ENCODE results near the gene OR52E5.

The OR52E5 gene

DNA sequence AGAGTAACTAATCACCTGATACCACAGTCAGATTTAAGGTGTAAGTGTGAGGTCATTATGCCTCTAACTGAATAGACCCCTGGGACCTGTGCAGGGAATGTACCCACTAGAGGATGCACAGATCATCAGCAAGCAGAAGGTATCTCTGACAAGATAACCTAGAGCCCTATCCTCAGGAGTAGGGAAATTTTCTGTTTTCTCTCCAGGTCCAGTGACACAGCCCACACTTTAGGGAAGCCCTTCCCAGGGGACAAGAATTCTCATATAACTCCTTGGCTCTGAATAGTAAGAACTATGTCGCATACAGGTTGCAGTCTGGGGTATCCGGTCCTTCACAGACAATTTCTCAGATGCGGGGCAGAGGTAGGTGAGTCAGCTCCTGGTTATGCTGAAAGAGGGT is at the start of gene OR52E5:
Gene OR52E5 (plus strand): TSS at position 301 of the 400 bp plus-strand sequence. CDS start 7,569 bp downstream, outside the sequence.
- DNase-seq = no peak

DNA sequence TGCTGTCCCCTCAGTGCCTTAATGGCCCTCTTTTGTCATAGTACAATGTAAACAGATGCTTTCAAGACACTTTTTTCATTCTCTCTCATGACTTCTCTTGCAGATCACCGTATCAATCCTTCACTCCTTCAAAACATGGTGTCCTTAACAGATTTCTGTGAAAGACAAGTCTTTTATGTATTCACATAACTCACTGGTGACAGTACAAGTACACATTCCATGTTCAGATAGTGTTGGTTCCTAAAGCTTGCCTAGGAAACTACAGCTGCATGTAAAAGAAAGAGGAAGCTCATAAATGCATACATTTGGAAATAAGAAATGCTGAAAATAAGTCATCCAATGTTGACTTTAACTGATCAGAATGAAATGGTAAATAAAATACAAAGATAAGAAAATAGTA is 46.3 kb upstream of the OR52E5 start:
- no peak for DNase-seq

GRCh38 chr11:5847711-5848110 is 45.3 kb upstream of the OR52E5 start:
- no peak for DNase-seq

DNA sequence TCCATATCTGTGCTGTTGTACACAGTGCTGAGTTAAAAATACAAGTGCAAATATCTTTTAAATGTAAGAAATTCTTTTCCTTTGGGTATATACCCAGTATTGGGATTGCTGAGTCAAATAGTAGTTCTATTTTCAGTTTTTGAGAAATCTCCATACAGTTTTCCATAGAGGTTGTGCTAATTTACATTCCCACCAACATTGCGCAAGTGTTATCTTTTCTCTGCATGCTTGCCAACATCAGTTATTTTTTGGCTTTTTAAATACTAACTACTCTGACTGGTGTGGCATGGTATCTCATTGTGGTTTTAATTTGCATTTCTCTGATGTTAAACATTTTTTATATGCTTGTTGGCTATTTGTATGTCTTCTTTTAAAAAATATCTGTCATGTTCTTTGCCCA is 42.0 kb upstream of the OR52E5 start:
- no peak for DNase-seq

- no peak for DNase-seq
Measured at GRCh38 chr11:5857590-5857989, 35.4 kb upstream of the OR52E5 start, which contains the start of gene OR52E8. OR52E8 (minus strand) TSS chr11:5857690; CDS start chr11:5857690, 0 bp downstream.

DNA sequence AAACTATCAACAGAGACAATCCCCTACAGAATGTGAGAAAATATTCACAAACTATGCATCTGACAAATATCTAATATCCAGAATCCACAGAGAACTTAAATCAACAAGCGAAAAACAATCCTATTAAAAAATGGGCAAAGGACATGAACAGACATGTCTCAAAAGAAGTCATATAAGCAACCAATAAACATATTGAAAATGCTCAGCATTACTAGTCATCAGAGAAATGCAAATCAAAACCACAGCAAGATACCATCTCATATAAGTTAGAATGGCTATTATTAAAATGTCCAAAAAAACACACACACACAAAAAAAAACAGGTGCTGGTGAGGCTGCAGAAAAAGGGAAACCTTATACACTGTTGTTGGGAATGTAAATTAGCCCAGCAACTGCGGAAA is 27.2 kb upstream of the OR52E5 start:
- DNase-seq = no peak

- no peak for DNase-seq
Measured at GRCh38 chr11:5878564-5878963, 14.4 kb upstream of the OR52E5 start.

- no peak for DNase-seq
Measured at GRCh38 chr11:5880329-5880728, 12.7 kb upstream of the OR52E5 start, which contains the start of gene OR52E4. OR52E4 (plus strand) TSS chr11:5880629; CDS start chr11:5884293, 3,664 bp downstream.

GRCh38 chr11:5881756-5882155 is 11.3 kb upstream of the OR52E5 start:
- DNase-seq = no peak

GRCh38 chr11:5887172-5887571 is 5.8 kb upstream of the OR52E5 start:
- DNase-seq = no peak

DNA sequence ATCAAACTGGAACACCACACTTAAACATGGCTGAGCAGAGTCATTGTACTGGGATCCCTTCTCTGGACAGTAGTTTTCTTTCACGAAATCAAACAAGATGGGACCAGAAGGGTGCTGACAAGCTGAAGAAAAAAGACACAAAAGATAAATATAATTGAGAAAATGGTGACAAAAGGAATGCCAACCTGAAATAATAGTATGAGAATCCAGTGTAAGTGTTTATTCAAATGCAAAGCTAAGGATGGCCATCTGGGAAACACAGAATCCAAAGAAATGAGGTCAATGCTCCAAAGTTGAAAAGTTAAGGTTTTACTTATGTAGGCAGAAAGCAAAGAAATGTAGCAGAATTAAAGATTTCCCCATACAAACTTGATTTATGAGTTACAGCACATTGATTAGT is 5.3 kb upstream of the OR52E5 start:
- DNase-seq = no peak

- peak; percentile 6 to 37 for DNase-seq
Measured at GRCh38 chr11:5891216-5891800, 1.7 kb upstream of the OR52E5 start.

- DNase-seq = no peak
Measured at GRCh38 chr11:5899534-5899933, 6.5 kb downstream of the OR52E5 start.

- no peak for DNase-seq
Measured at GRCh38 chr11:5910540-5910939, 17.5 kb downstream of the OR52E5 start.

DNA sequence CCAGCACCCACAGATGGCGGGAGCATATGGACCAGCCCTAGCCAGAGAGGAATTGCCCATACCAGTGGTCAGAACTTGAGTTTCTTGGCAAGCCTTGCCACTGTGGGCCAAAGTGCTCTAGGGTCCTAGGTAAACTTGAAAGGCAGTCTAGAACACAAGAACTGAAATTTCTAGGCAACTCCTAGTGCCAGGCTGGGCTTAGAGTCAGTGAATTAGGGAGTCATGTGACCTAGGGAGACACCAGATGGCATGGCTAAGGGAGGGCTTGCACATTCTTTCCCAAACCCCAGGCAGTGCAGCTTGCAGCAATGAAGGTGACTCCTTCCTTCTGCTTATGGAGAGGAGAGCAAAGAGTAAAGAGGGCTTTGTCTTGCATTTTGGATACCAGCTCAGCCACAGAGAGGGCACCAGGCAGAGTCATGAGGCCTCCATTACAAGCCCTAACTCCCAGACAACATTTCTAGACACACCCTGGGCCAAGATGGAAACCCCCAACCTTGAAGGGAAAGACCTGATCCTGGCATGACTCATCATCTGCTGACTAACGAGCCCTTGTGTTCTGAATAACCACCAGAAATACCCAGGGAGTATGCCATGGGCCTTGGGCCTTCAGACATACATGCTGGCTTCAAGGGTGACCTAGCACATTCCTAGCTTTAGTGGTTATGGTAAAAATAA is 29.9 kb downstream of the OR52E5 start:
- DNase-seq = peak; percentile 6 to 53

DNA sequence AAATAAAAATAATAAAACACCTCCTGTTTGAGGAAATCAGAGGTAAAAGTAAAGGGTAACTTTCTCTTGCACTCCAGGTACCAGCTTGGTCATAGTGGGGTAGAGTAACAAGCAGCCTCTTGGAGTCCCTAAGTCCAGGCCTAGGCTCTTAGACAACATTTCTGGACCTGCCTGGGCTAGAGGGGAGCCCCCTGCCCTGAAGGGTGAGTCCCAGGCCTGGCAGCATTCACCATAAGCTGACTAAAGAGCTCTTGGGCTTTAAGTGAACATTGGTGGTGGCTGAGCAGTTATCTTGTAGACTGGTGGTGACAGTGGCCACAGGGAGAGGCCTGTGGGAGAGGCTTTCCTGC is 30.4 kb downstream of the OR52E5 start:
- no peak for DNase-seq

- no peak for DNase-seq
Measured at GRCh38 chr11:5923794-5924193, 30.8 kb downstream of the OR52E5 start.

- no peak for DNase-seq
Measured at GRCh38 chr11:5928271-5928670, 35.3 kb downstream of the OR52E5 start.

- no peak for DNase-seq
Measured at GRCh38 chr11:5928811-5929210, 35.8 kb downstream of the OR52E5 start.

DNA sequence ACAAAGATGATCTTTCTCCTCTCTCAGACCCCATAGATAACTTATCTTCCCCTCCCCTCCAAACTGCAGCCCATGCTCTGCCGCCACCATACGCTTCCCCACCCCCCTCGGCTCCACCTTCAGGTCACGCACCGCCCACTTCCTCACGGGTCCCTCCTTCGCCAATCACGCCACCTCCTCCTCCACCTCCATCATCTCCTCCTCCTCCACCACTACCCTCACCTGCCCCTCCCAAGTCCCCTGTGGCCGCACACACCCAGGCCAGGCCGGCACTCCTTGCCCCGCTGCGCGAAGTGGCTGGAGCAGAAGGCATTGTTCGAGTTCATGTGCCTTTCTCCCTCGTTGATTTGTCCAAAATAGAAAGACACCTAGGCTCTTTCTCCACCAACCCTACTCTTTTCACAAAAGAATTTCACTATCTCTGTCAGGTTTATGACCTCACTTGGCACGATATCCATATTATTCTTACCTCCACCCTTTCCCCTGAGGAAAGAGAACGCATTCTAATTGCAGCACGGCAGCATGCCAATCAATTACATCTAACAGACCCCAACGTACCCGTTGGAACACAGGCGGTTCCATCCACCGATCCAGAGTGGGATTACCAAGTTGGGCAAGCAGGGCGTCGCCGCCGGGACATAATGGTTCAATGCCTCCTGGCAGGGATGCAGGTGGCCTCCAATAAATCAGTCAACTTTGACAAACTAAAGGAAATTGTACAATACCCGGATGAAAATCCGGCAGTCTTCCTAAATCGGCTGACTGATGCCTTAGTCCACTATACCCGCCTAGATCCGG is 36.8 kb downstream of the OR52E5 start:
- DNase-seq = no peak

- DNase-seq = no peak
Measured at GRCh38 chr11:5930614-5931013, 37.6 kb downstream of the OR52E5 start.

GRCh38 chr11:5931061-5931460 is 38.1 kb downstream of the OR52E5 start:
- DNase-seq = no peak

GRCh38 chr11:5932671-5933070 is 39.7 kb downstream of the OR52E5 start:
- DNase-seq = no peak

GRCh38 chr11:5933116-5933515 is 40.1 kb downstream of the OR52E5 start:
- DNase-seq = no peak

Measured in inflammatory macrophage treated with lipopolysaccharide for 1 hour (primary cell).